NCI-H774 (cell line): ENCODE results near the gene LDLRAD4.
"Not testable (repeated sequence)": the region's sequence is repeated elsewhere in the genome, so short reads cannot be mapped to it uniquely, and the experiment has no call there.

Experiments used
- DNase-seq: peaks from one replicate; lab custom pipeline; 2025; lab: John Stamatoyannopoulos, UW

LDLRAD4 gene

DNA sequence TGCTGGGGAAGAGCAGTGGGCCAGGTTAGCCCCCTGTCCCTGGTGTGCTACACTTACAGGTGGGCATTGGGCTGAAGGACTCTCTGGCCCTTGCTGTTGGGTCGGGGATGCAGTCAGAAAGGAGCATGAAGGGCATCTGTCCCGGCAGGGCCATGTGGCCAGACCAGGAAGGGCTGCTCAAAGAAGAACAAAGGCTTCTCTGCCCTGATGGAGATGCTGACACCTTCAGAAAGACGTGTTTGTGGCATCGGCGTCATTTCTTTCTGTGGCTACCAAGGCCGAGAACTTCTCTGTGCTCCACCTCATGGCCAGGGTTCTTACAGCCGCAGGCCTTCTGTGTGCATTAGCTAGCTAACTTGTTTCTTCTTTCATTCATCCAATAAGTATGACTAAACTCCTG is 268.7 kb downstream of the LDLRAD4 start:
- DNase-seq, result no peak

DNA sequence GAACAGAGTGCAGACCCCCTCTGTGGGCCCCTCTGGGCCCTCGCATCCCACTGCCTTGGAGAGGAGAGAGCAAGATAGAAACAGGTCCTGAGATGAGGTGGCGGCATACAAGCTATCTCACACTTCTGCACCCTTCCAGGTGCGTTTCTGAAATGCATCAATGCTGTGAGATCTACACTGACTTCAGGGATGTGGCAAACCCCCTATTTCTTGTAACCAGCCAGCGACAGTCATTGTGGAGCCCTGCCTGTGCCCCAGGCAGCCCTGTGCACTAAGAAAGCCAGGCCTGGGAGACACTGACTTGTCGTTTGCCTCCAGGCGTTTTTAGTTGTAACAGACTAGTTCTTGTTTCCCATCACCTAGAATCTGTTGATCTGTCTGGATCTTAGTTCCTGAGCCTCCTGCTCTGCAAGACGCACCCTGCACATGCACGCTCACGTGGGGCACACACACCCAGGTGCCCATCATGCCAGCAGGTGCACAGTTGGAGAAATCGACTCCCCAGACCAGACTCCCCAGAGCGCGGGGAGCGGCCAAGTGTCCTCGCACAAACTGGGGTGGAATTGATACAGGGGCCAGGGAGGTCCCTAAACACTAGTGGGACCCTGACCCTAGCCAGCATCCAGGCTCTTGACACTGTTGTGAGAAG is 269.8 kb downstream of the LDLRAD4 start:
- DNase-seq, result no peak

DNA sequence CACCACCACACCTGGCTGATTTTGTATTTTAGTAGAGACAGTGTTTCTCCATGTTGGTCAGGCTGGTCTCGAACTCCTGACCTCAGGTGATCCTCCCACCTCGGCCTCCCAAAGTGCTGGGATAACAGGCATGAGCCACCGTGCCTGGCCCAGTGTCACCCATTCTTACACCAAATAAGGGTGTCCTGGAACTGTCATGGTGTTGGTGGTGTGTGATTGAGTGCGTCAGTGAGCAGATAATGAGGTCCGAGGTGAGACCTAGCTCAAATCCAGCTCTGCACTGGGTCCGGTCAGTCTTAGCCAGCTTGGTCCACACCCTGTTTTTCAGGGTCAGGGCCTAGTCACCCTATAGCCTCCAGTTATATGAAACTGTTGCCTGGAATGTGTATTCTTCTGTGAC is 270.7 kb downstream of the LDLRAD4 start:
- DNase-seq, result not testable (repeated sequence)

DNA sequence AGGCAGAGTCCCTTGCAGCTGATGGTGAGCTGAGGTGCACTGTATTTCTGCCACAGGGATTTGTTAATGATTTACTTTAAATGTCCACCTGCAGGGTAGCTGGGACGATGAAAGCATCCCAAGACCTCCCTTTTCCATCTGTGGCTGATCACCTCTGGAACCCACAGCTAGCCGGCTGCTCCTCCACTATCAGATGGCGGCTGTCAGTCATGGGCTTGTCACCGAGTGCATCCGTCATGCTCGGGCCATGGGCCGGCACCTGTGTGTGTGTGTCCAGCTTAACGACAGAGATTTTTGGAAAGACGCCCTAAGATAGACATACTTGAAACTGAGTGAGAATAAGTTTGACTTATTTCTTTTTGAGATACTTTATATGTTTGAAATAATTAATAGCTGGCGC is 272.6 kb downstream of the LDLRAD4 start:
- no peak for DNase-seq

DNA sequence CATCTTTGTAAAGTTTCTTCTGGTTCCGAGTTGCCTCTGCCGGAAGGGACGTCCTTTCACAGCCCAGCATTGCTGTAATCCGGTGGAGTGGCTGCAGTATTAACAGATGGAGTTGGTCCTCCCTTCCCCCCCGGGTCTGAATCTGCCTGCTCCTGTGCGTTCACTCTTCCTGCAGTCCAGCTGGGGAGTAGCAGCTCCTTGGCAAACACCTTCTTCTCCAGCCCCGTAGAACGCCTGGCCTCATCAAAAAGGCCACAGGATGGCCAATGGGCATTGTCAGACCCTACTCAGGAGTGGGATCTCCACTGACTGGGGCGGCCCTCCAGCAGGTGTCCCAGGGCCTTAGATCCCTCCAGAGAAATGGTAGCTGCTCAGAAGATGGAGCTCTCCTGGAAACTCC is 273.8 kb downstream of the LDLRAD4 start:
- no peak for DNase-seq

DNA sequence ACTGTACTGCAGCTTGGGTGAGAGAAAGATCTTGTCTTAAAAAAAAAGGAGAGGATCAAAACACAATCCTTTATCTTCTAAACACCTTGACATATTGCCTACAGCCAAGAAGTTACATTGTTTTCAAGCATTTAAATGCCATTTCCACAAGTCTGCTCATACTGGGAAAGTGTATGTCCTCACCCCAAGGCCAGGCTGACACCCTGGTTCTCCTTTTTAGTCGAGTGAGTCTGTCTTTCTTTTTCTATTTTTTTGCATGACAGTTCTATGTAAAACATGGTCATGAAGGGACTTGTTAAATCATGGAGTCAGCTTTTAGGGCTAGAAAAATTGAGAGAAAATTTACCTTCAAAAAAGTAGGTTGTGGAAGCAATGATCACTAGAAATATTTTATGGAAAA is 274.5 kb downstream of the LDLRAD4 start:
- no peak for DNase-seq

DNA sequence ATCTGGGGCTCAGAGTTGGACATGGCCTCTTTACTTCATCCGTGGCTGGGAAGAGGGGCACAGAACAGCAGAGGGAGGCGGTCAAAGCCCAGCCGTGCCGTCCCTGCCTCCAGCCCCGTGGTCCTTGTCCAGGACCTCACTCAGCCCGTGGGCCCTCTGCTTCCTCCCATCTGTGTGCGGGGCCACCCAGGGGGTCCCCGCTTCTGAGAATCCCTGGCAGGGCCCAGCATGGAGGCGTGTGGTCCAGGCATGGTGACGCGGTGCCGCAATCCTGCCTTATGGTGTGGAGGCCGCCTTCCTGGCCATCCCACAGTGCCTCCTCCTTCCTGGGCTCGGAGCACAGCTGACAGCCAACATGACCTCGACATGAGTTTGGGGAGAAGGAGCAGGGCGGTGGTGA is 275.2 kb downstream of the LDLRAD4 start:
- DNase-seq, result no peak

DNA sequence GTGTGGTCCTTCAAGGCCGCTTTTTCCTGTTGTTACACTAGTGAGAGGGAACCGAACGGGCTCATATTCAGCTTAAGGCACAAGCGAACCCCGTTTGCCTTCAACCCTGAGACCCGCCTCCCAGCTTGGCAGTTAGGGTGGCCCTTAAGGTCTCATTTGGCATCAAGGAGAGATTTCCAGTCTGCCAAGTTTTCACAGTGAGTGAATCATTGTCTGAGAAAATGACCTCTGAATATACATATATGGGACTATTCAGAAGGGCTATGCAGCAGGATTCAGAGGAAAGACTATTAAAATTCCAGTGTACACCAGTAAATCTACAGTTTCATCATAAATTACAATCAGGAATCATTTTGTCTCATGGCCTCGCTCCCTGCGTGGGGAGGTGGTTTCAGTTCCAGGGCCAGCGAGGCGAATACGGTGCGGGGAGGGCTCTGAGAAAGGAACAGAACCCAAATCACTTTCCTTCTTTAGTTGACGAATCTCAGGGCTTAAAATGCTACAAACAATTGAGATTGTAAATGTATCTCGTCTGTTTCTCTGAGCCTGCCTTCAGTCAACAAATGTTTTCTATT is 276.4 kb downstream of the LDLRAD4 start:
- no peak for DNase-seq

DNA sequence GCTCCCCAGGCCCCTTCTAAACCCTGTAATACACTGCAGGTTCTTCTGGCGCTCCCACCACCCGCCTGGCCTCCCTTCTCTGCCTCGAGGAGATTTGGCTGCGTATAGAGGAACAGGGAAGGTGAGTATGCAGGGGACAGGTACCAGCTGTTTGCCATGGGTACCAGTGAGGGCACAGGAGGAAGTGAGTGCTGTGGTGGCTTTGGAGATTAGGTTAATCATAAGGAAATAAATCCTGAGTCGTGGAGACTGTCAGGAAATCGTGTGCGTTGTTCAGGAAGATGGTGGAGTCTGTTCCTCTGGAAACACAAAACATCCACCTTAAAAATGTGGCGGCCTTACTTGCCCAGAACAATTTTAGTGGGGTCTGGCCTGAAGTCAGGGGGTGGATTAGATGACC is 277.4 kb downstream of the LDLRAD4 start:
- DNase-seq, result no peak

DNA sequence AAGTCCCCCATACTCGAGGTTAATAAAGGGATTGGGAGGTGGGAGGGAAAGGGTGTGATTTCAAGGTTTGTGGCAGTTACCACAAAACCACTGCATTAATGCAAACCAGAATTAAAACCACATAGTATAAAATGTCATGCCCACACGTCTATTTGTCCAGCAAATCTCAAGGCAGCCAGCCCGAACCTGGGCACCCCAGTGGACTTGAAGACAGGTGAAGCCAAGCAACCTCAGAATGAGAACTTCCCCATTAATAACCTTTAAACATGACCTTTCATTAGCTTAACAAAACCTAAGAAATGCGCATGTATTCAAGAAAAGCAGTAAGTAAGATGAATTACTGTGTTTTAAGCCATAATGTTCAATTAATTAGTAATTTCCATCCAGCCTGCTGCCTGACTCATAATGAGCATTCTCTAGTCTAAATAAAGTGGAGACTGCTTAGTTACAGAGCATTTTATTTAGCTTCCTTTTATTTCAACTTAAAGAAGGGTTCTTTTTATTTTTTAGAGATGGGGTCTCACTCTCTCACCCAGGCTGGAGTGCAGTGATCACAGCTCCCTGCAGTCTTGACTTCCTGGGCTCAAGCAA is 278.2 kb downstream of the LDLRAD4 start:
- no peak for DNase-seq

DNA sequence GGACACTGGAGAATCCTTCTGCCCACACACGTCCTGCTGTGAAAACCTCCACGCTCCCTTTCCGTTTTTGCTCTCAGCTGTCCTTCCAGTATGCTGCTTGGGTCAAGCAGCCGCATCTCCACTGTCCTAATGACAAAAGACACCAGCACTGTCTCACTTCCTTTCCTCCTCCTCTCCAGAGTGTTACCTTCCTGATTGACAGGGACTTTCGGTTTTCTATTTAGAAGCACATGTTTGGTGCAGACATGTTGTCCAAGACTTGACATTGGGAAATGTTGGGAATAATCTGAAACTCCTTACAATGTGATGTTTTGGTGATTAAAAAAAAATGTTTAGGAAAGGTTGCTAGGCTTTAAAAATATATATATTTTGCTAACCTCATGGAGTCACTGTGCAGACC is 281.2 kb downstream of the LDLRAD4 start:
- DNase-seq, result no peak

DNA sequence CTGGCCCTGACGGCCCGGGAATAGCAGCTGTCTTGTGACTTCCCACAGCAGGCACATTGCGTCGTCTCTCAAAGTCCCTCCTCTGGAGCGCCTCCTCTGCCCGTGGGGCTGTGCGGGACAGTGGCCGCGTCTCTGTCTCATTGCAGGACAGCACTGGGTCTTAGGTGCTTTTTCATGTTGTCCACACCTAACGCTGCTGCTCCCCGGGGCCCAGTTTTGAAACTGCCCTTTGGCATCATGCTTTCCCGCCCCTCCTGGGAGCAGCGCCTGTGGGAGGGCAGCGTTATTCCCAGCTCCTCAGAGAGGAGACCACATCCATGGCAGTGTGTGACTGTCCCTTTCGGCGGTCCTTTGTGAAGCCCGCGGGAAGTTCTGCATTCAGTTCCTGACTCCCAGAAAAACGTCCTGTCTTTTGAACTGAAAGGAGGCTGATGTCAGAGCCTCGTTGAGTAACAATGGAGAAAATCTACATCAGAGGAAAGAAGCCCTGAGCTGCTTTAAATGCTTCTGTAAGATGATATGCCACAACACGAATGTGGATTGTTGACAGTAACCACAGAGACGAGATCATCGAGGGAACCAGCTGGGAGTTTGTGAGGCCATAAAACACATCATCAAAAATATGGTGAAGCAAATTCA is 281.8 kb downstream of the LDLRAD4 start:
- peak; percentile 74 for DNase-seq

DNA sequence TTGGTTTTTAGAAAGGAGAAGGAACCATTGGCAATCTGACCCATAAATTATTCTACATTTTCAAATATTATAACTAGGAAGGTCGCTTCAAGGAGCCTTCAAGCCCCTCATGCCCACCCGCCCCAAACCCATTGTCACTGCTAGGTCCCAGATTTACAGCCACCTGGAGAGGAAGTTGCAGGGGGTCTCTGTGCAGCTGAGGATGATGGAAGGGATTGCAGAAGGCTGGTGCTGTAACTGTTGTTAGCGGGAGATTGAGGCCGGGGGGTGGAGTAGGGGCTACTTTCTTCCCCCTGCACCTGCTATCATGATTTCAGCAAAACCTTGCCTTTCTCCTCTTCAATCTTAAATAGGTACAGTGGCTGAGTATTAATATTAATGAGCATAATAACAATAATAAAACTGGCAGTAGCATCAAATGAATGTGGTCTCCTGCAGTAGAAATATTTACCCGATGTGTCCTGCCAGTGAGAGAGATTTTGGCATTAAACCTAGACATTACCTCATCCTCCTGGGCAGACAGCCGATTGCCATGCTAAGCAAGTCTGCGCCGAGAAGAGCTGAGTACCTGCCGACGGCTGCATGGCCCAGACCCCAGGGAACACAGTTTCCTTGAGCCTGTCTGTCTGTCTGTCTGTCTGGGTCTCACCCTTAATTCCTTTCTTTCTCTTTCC is 282.4 kb downstream of the LDLRAD4 start:
- DNase-seq, result peak; percentile 67

DNA sequence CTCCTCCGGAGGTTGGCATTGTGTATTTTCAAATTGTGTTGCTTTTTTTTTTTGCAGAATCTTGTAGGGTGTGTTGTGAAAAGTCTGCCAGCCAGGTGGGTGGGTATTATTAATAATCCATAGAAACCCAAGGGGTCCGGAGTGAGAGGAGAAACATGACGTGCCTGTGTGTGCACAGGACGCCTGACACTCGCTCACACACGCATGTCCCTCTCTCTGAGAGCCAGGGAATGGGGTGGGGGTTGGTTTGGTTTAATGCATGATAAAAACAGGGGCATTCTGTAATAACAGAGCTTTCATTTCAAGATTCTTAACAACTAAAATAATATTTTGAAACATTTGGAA is 283.0 kb downstream of the LDLRAD4 start:
- DNase-seq, result no peak

DNA sequence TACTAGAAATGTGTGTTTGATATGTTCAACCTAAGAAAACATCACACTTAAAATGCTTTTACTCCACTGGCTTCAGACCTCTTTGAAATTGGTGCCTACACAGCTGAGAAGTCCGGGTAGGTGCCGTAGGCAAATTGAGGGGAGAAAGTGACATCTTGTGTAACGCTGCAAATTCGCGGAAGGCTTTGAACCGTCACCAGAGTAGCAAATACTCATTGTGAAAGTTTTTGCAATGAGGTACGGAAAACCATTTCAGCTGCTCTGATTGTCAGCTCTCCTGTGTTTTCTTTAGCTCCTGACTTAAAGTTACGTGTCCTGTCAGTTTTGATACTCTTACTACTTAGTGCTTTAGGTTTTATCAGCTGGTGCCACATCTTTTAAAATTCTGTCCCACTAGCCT is 283.3 kb downstream of the LDLRAD4 start:
- DNase-seq, result no peak

DNA sequence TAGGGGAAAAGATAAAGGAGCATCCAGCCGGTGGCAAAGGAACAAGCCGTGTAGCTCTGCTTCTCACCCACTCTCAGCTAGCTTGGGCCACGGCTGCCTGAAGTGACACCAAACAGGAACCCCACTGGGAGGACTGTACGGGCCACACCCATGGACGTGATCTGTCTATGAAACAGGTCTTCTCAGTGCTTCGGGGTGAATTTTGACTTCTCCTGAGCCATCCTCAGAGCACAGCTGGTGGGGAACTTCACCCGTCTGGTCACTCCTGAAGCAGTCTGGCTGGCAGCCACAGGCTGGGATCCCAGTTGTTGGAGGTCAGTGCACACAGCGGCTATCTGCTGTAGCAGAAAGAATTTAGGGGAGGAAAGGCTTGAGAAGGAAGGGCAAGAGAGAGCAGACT is 284.0 kb downstream of the LDLRAD4 start:
- DNase-seq, result no peak

DNA sequence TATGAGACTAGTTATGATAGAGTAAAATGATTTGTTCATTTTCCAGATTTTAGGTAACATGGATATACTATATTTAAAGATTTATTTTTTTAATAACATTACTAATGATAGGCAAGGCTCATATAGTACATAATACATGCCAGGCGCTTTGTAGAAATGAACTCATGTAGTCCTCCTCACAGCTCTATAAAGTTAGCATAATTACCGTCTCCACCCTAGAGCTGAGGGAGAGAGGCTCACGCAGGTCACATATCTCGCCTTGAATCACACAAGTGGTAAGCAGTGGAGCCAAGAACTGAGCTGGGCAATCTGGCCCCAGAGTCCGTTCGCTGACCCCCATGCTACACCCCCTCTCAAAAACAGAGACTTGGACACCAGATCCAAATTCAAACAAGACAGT is 285.3 kb downstream of the LDLRAD4 start:
- no peak for DNase-seq

DNA sequence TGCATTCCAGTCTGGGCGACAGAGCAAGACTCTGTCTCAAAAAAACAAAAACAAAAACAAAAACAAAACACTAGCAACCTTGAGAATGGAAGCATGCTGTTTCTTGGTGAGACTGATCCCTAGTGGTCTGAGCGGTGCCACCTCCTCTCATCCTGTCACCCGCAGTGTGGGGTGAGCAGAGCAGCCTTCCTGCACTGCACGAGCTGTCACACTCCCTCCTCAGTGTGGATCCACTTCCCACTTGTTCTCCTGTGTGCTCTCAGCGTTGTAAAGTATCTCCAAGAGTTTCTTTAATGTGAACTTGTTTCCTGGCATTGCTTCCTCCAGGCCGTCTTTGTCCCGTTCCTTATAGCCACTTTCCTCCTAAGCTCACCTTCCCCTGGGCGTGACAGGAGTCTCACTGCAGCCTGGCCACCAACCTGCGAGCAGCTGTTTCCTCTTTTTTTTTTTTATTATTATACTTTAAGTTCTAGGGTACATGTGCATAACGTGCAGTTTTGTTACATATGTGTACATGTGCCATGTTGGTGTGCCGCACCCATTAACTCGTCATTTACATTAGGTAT is 287.3 kb downstream of the LDLRAD4 start:
- no peak for DNase-seq

DNA sequence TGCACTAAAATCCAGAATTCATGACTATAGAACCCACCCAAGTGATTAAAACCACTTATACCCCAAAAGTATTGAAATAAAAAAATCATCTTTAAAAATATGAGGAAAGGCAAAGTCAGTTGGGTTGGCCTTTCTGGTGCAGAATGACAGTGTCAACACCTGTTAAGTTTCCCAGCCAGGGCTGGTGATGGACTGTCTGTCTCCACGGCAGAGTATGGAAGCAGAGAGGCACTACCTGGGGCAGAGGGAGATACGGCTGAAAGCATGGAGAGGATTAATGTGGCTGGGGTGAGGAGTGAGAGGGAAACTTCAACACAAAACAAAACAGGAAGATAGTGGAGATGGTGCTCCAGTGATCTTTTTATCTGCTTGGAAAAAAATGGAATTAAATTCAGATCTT is 292.0 kb downstream of the LDLRAD4 start:
- DNase-seq, result no peak

DNA sequence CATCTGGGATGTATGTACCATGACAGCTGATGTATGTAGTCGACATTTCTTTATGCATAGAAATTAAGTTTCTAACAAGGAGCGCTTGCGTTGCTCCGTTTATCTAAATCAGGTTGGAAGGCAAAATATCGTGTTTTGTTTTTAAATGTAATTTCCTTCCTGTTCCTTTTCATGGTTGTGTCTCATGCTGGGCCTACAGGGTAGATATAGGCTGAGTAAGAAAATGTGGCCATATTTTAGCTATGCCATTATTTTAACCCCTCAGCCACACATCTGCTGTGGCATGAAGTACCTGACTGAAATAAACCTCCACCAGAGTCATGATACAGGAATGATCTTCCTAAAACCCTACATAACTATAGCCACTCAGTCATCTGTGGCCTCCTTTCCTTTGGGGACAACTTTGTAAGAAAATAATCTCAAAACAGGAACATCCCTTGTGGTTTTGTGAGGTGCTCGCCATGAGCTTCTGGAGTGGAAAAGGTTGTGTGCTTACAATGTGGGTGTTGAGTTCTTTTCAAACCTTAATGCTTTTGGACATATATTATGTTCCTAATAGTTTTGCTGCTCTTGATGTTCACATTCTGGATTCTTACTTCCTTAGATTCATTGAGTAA is 293.5 kb downstream of the LDLRAD4 start:
- DNase-seq, result no peak

DNA sequence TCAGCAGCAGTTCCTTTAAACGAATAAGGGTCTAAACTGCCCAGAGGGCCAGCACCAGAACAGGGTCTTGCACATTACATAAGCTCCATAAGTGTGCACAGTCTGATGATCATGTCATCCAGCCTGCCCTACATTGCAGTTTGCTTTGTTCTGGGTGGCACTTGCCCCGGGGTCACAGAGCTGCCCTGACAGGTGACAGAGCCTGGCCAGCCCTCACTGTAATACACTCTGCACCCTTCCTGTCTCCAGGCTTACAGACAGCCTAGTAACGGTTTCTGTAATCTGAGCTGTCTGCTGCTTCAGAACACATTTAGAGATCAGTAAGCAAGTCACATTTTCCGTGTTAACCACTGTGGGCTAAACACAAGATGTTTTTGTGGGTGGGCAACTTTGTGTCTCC is 294.5 kb downstream of the LDLRAD4 start:
- DNase-seq, result no peak

DNA sequence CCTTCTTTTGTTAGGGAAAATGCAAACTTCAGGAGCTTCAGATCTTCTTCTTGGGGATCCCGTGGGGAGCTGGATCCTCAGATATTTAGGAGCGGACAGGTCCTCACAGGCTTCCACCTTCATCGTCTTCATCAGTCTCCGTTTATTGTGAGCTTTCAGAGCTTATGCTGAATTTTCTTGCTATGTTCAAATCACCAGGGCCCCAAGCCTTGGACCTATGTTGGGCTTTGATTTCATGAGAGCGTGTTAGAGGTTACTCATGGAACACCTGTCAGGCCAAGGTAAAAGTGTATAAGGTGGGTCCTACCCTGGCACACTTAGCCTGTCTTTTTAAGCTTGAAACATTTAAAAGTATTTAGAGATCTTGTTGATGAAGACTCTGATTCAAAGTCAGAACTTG is 294.9 kb downstream of the LDLRAD4 start:
- no peak for DNase-seq
